Esophagus squamous epithelium (tissue), 4 donors: ENCODE data around the gene CCDC183.

Source experiments
- CTCF ChIP-seq, 6 experiments: fragments of 450-650 bp in 4 of 6; fragments of 200-600 bp in 2 of 6; sonication (generic) in 2 of 6; IDR thresholded peaks; one replicate each; pipeline ENCODE4 v1.5.1; 2016 to 2019; ENCODE audit warnings: antibody characterized with exemption in 6 of 6, mild to moderate bottlenecking in 4 of 6, moderate library complexity in 4 of 6
- POLR2A ChIP-seq, 4 donors: fragments of 450-650 bp; IDR thresholded peaks; one replicate each; pipeline ENCODE4 v1.6.1; 2017; ENCODE audit warnings: antibody characterized with exemption in 4 of 4, mild to moderate bottlenecking in 4 of 4, moderate library complexity in 3 of 4

- TF ChIP-seq POLR2A (IDR thresholded peaks at IDR 0.05), result no peak
- no peak for TF ChIP-seq CTCF (IDR thresholded peaks at IDR 0.05)
Measured at GRCh38 chr9:136803551-136804508, 7.7 kb downstream of the CCDC183 start.
